Aorta (tissue), 5 donors: Measurements from ENCODE around the gene EFEMP2. TPM values are rescaled to one million over a fixed set of nuclear protein-coding genes. Genes with fewer than 3 reads are reported as not detected.

Source experiments
- ATAC-seq: fragments of 200-7000 bp; cut with Tn5 transposase; one replicate; pipeline ENCODE4 v1.9.1; 2022; ENCODE audit warnings: moderate library complexity; ENCODE audit not compliant: low FRiP score
- DNase-seq, 2 donors: peaks; one replicate each; pipeline ENCODE4 v3.0.0-alpha.2; 2020
- H3K27ac ChIP-seq, 2 donors: one replicate each; pipeline ENCODE4 v1.5.1; 2013; ENCODE audit warnings: low read length in 2 of 2, mild to moderate bottlenecking in 2 of 2, moderate library complexity in 2 of 2, control low read depth in 1 of 2, inconsistent platforms in 1 of 2, low read depth in 1 of 2
- H3K27me3 ChIP-seq, 2 donors: one replicate each; pipeline ENCODE4 v1.6.1; 2013; ENCODE audit warnings: control low read depth in 1 of 2, low read length in 1 of 2, mild to moderate bottlenecking in 1 of 2, moderate library complexity in 1 of 2; ENCODE audit not compliant: insufficient read depth in 2 of 2, control insufficient read depth in 1 of 2
- H3K36me3 ChIP-seq, 2 donors: one replicate each; pipeline ENCODE4 v1.6.1; 2013; ENCODE audit warnings: control low read depth in 1 of 2, low read length in 1 of 2, mild to moderate bottlenecking in 1 of 2; ENCODE audit not compliant: insufficient read depth in 2 of 2, control insufficient read depth in 1 of 2
- H3K4me1 ChIP-seq, 2 donors: one replicate each; pipeline ENCODE4 v1.6.1; 2013; ENCODE audit warnings: low read length in 2 of 2, control low read depth in 1 of 2, mild to moderate bottlenecking in 1 of 2, moderate library complexity in 1 of 2; ENCODE audit not compliant: insufficient read depth in 2 of 2, control insufficient read depth in 1 of 2
- H3K4me3 ChIP-seq, 2 donors: one replicate each; pipeline ENCODE4 v1.5.1; 2013; ENCODE audit warnings: low read length in 2 of 2, control low read depth in 1 of 2, mild to moderate bottlenecking in 1 of 2
- H3K9me3 ChIP-seq: one replicate; pipeline ENCODE4 v1.6.1; 2013; ENCODE audit warnings: mild to moderate bottlenecking, low read length; ENCODE audit not compliant: control insufficient read depth
- WGBS, 2 donors: extraction: QIAGEN DNeasy Blood & Tissue Kit; methylation state at CpG; one replicate each; pipeline ENCODE4 v1.1.7; 2013; 5-methylcytosine and 5-hydroxymethylcytosine counted together
- intact Hi-C, 2 donors: fragments of 100-400 bp; cut with DNase I; formaldehyde crosslinking; loops; one replicate each; pipeline versions ENCODE4 v1.14.2 to v1.15.0; 2022
- polyA plus RNA-seq, 2 donors: library from polyadenylated mRNA; stranded (reverse); fragments of 200-250 nt; gene quantifications; one replicate each; pipeline ENCODE4 v1.2.3, GENCODE V29; 2013
- total RNA-seq, 2 donors: library from RNA; stranded (reverse); fragmentation: NEBNext Ultra II Directional; extraction: Animal tissue kit (Norgen Biotek cat#: 25700); gene quantifications; one replicate each; pipeline ENCODE4 v1.2.1, GENCODE V29; 2021
- donor health status: healthy with polysubstance abuse.
- donor health status: Bipolar disorder and iron deficiency.
- donor health status: DM: no; HTN: no; CAD: no.
- donor health status: DM: no; HTN: no; CAD: no.
- donor health status: DM: yes; HTN: yes; CAD: no.

The EFEMP2 gene
- total and polyA plus RNA-seq, 4 donors = 136 to 224 (median 162) TPM

DNA sequence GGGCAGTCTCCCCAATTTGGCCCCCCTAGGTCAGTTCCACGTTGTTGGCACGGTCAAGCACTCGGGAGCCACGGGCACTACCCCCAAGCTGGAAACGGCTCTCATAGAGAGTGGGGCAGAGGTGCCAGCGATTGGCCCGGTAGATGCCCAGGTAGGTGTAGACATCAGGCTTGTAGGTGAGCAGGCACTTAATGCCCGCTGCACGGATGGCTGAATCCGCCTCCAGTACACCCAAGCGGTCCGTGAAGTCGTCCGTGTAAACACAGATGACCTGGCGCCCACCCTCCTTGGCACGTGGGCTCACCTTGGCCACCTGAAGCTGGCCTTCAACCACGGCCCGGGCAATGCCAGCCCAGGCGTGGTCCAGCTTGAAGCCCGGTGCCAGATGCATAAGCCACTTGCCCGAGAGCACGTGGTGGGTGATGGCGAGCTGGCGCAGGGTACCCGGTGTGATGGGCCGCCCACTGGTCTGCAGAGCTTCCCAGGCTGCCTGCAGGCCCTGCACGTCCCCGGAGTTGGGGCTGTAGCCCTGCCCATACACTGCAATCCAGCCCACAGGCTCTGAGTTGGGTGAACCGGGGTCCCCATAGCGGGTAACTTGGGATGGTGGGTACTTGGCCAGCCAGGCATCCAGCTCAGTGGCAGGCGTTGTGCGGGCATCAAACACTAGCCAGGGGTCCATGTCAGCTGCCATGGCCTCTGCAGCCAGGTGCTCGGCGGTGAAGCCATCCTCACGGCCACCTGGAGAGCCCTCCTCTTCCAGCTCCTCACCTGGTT lies 45.0 kb upstream of the EFEMP2 start:
- no peaks in the 10 kb centered on the region for H3K36me3 ChIP-seq
- DNase-seq (no peak), ATAC-seq (no peak)
- H3K27ac ChIP-seq = peak overlapping the region; percentile 83 to 91
- no peaks in the 10 kb centered on the region for H3K27me3 ChIP-seq
- H3K4me1 ChIP-seq = peaks cover 0 to 1% of the 10 kb centered on the region in 2 donors
- no peaks in the 10 kb centered on the region for H3K9me3 ChIP-seq
- WGBS, 2 donors = 58 to 59% methylated on average over 35 of the region's 35 CpGs
- peak overlapping the region; percentile 68 to 89 for H3K4me3 ChIP-seq
- intact Hi-C loops = loop anchor here in 1 of 2 donors (2.0 kb wide), 1 partner anchor 29 kb away; the partner anchor contains the start of gene FIBP

- 88 to 100% methylated on average over 3 of the region's 3 CpGs for WGBS, 2 donors
- intact Hi-C loops = no loop called here
- ATAC-seq (no peak), DNase-seq (no peak)
- no peaks in the 10 kb centered on the region for H3K9me3 ChIP-seq
- no peak overlapping the region for H3K4me3 ChIP-seq
- H3K36me3 ChIP-seq = no peaks in the 10 kb centered on the region
- H3K27me3 ChIP-seq = no peaks in the 10 kb centered on the region
- H3K4me1 ChIP-seq = peaks cover 0 to 1% of the 10 kb centered on the region in 2 donors
- H3K27ac ChIP-seq = peak overlapping the region; percentile 23 to 91
Observed at GRCh38 chr11:65917077-65917433, 44.5 kb upstream of the EFEMP2 start.

DNA sequence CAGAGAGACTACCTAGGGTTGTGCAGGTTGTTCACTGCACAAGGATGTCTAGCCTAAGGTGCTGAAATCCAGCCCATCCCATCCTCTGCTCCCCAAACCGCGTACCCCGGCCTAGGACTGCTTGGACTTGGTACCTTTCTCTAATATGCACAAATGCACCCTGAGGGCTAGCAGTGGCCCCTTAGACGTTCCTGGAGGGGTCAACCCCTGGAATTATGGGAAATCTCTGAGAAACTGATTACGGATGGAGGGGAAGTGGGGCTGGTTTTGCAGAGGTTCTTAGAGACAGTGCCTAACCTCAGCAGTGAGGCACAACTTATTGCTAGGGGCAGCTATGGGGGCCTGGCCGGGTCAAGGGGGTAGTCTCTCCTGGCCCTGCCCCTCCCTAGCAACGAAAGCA lies 43.8 kb upstream of the EFEMP2 start:
- intact Hi-C loops = no loop called here
- H3K4me1 ChIP-seq = peaks cover 0 to 1% of the 10 kb centered on the region in 2 donors
- H3K36me3 ChIP-seq = no peaks in the 10 kb centered on the region
- ATAC-seq (no peak), DNase-seq (no peak)
- no peaks in the 10 kb centered on the region for H3K27me3 ChIP-seq
- WGBS, 2 donors = 51 to 56% methylated on average over 7 of the region's 7 CpGs
- H3K4me3 ChIP-seq = no peak overlapping the region
- H3K27ac ChIP-seq = peak overlapping the region; percentile 45 to 91
- H3K9me3 ChIP-seq = no peaks in the 10 kb centered on the region

DNA sequence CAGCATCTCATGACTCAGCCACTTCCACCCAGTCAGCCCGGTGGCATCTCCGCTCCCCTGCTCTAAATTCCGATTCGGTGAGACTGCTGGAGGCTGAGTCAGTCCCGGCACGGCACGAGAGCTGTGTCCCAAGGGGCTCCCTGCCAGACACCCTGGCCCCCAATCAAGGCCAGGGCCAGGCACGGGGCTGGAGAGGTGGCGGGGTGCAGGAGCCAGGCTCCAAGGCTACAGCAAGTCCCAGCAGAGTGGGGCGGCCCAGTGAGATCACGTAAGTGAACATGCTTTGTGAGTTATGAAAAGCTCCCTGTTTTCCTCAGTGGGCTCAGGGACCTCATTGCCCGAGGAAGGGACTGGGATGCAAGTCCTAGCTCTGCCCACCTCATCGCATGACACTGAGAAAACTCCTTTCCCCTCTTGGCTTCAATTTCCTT lies 43.2 kb upstream of the EFEMP2 start:
- peaks cover 0 to 1% of the 10 kb centered on the region in 2 donors for H3K4me1 ChIP-seq
- H3K9me3 ChIP-seq = no peaks in the 10 kb centered on the region
- DNase-seq (peak; percentile 94 to 96), ATAC-seq (peak; percentile 64)
- peak overlapping the region; percentile 45 to 91 for H3K27ac ChIP-seq
- no peak overlapping the region for H3K4me3 ChIP-seq
- H3K27me3 ChIP-seq = no peaks in the 10 kb centered on the region
- WGBS, 2 donors = 0 to 6% methylated on average over 13 of the region's 13 CpGs
- H3K36me3 ChIP-seq = no peaks in the 10 kb centered on the region
- intact Hi-C loops = no loop called here

DNA sequence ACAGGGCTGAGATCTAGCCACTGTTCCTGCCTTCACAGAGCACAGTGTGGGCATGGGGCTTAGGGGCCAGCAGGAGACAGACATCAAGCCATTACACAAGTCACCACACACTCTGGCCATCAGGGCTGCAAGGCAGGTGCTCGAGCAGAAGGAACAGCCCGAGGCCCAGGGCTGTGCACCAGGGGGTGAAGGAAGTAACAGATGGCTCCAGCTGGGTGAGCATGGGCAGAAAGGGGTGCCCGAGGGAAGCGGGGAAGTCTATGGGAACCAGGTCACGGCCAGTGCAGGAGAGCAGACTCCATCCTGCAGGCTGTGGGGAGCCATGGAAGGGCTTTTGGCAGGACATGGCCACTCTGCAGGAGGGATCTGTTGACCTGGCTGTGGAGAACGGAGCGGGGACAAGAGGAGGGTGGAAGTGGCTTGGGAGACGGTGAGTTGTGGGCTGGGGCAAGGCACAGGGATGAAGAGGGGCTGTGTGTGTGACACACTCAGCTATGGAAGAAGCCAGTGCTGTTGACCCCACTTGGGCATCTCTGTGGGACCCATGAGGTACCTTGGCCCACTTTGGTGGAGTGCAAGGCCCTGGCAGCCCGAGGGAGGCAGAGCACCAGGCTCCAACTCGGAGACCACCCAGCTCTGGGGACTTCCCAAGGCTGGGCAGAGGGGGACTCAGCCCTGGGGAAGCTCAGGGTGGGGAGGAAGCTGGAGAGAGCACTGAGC lies 42.7 kb upstream of the EFEMP2 start:
- no peaks in the 10 kb centered on the region for H3K36me3 ChIP-seq
- WGBS, 2 donors = 45 to 65% methylated on average over 7 to 10 of the region's 10 CpGs
- DNase-seq = no peak
- intact Hi-C loops = no loop called here
- H3K27ac ChIP-seq = peak overlapping the region; percentile 4 to 87
- no peaks in the 10 kb centered on the region for H3K27me3 ChIP-seq
- H3K4me1 ChIP-seq = peaks cover 0 to 1% of the 10 kb centered on the region in 2 donors
- H3K4me3 ChIP-seq = no peak overlapping the region
- no peaks in the 10 kb centered on the region for H3K9me3 ChIP-seq
- ATAC-seq = no peak

- Histone ChIP-seq H3K4me3 (no peak overlapping the region), H3K27me3 (no peaks in the 10 kb centered on the region), H3K9me3 (no peaks in the 10 kb centered on the region), H3K4me1 (peaks cover 0 to 1% of the 10 kb centered on the region in 2 donors), H3K36me3 (no peaks in the 10 kb centered on the region), H3K27ac (no peak overlapping the region)
- intact Hi-C loops = no loop called here
- ATAC-seq (no peak), DNase-seq (no peak)
- 13 to 34% methylated on average over 4 of the region's 4 CpGs for WGBS, 2 donors
Observed at GRCh38 chr11:65912845-65913244, 40.2 kb upstream of the EFEMP2 start.

- no peaks in the 10 kb centered on the region for H3K27me3 ChIP-seq
- H3K36me3 ChIP-seq = no peaks in the 10 kb centered on the region
- 11% methylated on average over 14 of the region's 14 CpGs for WGBS, 2 donors
- H3K27ac ChIP-seq = no peak overlapping the region
- no peaks in the 10 kb centered on the region for H3K9me3 ChIP-seq
- ATAC-seq (peak; percentile 52), DNase-seq (peak; percentile 79 to 87)
- intact Hi-C loops = no loop called here
- H3K4me1 ChIP-seq = peaks cover 0 to 1% of the 10 kb centered on the region in 2 donors
- no peak overlapping the region for H3K4me3 ChIP-seq
Observed at GRCh38 chr11:65911682-65912568, 39.3 kb upstream of the EFEMP2 start.

DNA sequence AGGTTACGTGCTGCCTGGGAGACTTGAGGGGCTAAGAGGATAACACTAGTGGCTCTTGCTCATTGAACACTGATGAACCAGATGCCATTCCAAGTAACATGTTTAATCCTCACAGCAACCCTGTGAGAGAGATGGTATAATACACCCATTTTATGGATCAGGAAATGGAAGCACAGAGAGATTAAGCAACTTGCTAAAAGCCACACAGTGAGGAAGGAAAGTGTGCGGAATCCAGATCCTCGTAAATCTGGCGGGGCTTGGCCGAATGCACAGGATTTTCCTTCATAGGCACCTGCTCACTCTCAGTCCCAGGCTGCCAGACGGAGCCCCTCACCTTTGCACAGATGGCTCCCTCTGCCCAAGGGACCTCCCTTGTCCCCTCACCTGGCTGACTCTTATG lies 35.3 kb upstream of the EFEMP2 start:
- intact Hi-C loops = no loop called here
- 86 to 91% methylated on average over 6 of the region's 6 CpGs for WGBS, 2 donors
- H3K4me3 ChIP-seq = no peak overlapping the region
- no peak overlapping the region for H3K27ac ChIP-seq
- no peaks in the 10 kb centered on the region for H3K27me3 ChIP-seq
- no peaks in the 10 kb centered on the region for H3K36me3 ChIP-seq
- ATAC-seq = no peak
- no peaks in the 10 kb centered on the region for H3K4me1 ChIP-seq
- DNase-seq = no peak
- H3K9me3 ChIP-seq = no peaks in the 10 kb centered on the region
